ENCODE data around the gene PLB1. TPM values are rescaled to one million over a fixed set of nuclear protein-coding genes. Genes with fewer than 3 reads are reported as not detected.

The PLB1 gene
- total RNA-seq, 2 experiments from 2014 or later: 0.51 to 0.73 TPM

DNA sequence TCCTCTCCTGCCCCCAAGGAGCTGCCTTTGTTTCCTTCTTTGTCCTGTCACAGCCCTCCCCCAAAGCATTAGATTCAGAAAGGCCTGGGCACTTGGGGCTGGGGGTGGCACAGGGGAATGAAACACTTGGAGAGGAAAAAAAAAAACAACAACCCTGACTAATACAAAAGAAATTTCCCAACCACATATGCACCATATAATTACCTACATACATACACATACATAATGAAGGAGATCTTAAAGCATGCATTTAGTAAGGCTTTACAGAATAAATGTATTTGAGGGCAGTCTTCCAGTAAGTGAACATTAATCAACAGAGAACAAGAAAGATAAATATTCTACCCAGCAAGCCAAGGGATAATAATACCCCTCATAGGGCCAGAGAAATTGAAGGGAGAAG lies 185.7 kb downstream of the PLB1 start:
- CTCF ChIA-PET: no interaction called here
- POLR2A ChIA-PET: interaction anchor here (0.7 kb wide), 1 partner anchor 83 kb away, joined by 4 read pairs; no protein-coding TSS in a partner anchor

DNA sequence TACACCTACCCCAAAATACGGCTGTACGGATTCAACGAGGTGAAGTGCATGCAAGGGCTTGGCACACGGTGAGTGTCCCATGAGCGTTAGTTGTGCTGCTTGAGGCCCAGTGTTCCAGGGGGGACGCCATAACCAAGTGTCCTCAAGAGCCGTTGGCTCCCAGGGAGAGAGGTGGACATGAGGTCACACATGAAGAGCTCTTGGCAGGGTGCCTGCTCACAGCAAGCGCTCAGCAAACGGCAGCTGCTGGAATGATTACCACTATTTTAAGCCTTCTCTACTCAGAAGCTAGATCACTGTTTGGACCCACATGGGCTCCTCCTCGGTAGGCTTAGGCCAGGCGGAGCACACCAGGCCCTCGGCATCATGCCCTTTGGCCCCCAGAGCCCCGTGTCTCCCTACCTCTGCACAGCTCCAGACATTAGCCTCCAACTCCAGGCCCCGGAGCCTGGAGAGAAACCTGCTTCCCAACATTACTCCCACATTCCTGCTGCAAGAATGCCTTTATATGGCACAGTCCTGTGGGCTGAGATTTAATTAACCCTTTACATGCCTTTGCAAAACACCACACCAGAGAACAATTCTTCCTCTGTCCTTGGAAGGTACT lies 187.3 kb downstream of the PLB1 start:
- ChIA-PET POLR2A (no interaction called here), CTCF (interaction anchor here (1.8 kb wide), 1 partner anchor 116 kb away, joined by 4 read pairs; no protein-coding TSS in a partner anchor)

DNA sequence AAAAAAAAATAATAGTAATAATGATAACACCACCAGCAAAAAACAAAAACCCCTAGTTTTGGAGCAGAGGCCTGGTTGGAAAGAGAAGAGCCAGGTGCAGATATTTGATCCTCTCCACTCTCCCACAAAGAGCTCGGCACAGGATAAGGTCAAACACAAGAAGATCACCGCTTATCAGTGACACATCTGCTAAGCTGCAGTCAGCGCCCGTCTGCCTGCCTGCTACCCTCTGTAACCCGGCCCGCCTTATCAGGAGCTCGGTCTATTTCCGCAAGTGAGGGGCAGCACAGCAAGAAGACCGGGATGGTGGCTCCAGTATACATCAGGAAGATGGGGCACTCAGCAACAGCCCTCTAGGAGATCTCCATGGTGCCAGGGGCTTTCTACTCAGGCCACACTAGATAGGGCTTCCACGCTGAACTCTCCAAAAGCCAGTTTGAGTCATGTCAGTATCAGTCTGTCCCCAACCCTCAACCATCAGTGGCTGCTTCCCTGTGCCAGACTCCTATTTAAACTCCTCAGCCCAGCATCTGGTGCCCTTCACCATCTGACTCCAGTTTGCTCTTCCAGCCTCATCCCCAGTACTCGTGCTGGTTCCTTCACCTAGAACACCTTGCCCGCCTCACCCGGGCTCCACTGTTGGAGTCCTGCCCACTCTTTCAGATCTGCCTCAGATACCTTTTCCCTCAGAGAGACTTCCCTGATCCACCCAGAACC lies 188.4 kb downstream of the PLB1 start:
- CTCF ChIA-PET: interaction anchor here (0.5 to 0.6 kb wide), 2 partner anchors 15 to 1498 kb away, joined by 3 to 4 read pairs; no protein-coding TSS in a partner anchor
- POLR2A ChIA-PET: no interaction called here

DNA sequence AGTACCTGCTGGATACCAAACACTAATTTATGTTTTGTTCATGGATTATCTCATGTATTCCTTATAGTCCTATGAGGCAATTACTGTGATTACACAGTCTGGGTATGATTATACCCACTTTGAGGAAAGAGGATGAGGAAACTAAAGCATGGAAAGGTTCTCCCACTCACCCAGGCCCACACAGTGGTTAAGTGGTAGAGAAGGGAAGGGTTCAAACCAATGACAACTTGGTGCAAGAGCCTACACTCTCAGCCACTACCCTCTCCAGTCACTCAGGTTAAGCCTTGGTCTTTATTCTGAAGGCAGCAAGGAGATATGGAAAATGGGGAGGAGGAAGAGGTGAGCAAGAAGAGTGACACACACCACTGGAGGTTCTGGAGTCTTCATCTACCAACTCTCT lies 191.3 kb downstream of the PLB1 start:
- ChIA-PET POLR2A (no interaction called here), CTCF (no interaction called here)

DNA sequence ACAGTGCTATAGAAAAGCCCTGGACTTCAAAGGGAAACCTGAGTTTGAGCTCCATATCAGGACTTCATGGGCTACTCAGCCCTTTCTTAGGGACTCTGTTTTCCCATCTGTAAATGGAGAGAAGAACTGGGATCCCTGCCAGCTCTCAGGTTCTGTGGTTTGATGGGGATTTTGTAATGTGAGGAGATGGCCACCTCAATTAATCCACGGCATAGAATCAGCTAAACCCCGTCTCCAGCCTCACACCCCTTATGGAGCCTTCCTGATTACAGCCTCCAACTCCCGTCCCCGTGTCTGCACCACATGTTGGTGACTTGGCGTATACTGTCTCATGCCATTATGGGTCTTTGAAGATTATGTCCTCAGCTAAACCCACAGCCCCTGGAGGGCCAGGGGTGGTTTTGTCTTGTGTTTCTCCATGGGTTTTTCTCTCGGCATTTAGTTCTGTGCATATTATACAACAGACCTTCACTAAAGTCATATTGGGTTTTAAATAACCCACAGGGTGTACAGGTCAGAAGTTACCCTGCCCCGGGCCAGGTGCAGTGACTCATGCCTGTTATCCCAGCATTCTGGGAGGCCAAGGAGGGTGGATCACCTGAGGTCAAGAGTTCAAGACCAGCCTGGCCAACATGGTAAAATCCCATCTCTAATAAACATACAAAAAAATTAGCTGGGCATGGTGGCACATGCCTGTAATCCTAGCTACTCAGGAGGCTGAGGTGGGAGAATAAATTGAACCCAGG lies 192.0 kb downstream of the PLB1 start:
- ChIA-PET CTCF (interaction anchor here (0.6 kb wide), 1 partner anchor 48 kb away, joined by 3 read pairs; no protein-coding TSS in a partner anchor), POLR2A (no interaction called here)

DNA sequence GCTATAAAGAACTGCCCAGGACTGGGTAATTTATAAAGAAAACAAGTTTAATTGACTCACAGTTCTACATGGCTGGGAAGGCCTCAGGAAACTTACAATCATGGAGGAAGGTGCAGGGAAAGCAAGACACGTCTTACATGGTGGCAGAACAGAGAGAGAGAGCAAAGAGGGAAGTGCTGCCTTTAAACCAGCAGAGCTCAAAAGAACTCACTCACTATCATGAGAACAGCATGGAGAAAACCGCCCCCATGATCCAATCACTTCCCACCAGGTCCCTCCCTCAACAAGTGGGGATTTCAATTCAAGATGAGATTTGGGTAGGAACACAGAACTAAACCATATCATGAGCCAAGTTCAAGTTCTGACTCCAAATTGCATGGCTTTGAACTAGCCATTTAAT lies 193.0 kb downstream of the PLB1 start:
- ChIA-PET POLR2A (interaction anchor here (0.5 kb wide), 1 partner anchor 46 kb away, joined by 3 read pairs; no protein-coding TSS in a partner anchor), CTCF (interaction anchor here (0.6 kb wide), 1 partner anchor 47 kb away, joined by 3 read pairs; no protein-coding TSS in a partner anchor)

DNA sequence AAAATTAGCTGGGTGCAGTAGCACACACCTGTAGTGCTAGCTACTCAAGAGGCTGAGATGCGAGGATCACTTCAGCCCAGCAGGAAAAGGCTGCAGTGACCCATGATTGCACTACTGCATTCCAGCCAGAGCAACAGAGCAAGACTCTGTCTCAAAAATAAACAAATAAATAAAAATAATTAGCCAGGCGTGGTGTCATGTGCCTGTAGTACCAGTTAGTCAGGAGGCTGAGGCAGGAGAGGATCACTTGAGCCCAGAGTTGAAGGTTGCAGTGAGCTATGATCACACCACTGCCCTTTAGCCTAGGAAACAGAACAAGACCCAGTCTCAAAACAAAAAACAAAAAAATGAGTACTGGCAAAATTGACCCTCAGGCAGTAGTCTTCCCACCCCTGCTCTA lies 193.9 kb downstream of the PLB1 start:
- ChIA-PET POLR2A (no interaction called here), CTCF (no interaction called here)

DNA sequence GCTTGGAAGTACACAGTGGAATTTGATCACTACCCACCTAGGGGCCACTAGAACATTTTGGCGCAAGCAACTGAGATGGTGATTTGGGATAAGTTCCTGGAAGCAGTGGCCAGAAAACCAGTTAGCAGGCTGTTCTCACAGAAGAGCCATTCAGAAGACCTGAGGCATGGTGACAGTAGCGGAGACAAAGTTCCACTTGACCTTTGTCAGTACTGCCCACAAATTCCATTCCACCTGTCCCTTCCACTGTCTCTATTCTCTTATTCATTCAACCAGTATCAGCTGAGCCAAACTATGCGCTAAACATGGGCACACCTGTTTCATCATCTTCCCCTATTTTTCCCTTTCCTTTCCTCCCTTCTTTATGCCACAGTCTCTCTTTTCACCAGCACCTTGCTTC lies 196.6 kb downstream of the PLB1 start:
- ChIA-PET POLR2A (no interaction called here), CTCF (no interaction called here)

DNA sequence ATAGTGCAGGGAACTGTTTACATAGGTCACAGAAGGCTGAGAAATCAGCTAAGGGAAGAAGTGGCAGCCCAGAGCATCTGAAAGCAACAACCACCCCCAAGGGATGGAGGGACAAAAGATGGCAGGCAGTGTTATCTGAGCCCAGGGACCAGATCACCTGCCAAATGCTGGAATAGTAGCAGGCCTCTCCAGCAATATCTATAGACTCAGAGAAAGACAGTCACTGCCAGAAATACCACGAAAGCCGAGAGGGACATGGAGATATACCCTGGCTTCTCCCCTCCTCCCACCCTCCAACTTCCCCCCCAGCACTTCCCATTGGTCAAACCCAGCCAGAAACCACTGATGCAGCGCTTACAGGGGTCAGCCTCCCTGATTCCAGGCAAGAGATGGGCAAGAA lies 197.4 kb downstream of the PLB1 start:
- CTCF ChIA-PET: no interaction called here
- POLR2A ChIA-PET: no interaction called here

Other genes with a start within 250 kb of the PLB1 start
- 10 to 100 TPM; 76.9 to 78.7 TPM for gene FOSL2, start 103.2 kb upstream of the PLB1 start, total RNA-seq

Data from activated CD8-positive, alpha-beta memory T cell treated with anti-CD3 and anti-CD28 coated beads for 36 hours (primary cell).